GM18951 (cell line): Measurements from ENCODE around the gene SACS.

ENCODE experiments used
- POLR2A ChIP-seq: IDR thresholded peaks from 4 replicates; pipeline ENCODE4 v1.6.1; 2011; ENCODE audit warnings: mild to moderate bottlenecking; ENCODE audit not compliant: insufficient read length, insufficient read depth; ENCODE audit errors: extremely low read depth
- in situ Hi-C: fragments of 300-500 bp; cut with MboI; formaldehyde crosslinking; loops from one replicate; pipeline ENCODE4 v1.12.0; 2022; ENCODE audit warnings: low sequenced_read_pairs, mixed read lengths, inconsistent platforms; ENCODE audit not compliant: unreplicated experiment

SACS gene, protein sequence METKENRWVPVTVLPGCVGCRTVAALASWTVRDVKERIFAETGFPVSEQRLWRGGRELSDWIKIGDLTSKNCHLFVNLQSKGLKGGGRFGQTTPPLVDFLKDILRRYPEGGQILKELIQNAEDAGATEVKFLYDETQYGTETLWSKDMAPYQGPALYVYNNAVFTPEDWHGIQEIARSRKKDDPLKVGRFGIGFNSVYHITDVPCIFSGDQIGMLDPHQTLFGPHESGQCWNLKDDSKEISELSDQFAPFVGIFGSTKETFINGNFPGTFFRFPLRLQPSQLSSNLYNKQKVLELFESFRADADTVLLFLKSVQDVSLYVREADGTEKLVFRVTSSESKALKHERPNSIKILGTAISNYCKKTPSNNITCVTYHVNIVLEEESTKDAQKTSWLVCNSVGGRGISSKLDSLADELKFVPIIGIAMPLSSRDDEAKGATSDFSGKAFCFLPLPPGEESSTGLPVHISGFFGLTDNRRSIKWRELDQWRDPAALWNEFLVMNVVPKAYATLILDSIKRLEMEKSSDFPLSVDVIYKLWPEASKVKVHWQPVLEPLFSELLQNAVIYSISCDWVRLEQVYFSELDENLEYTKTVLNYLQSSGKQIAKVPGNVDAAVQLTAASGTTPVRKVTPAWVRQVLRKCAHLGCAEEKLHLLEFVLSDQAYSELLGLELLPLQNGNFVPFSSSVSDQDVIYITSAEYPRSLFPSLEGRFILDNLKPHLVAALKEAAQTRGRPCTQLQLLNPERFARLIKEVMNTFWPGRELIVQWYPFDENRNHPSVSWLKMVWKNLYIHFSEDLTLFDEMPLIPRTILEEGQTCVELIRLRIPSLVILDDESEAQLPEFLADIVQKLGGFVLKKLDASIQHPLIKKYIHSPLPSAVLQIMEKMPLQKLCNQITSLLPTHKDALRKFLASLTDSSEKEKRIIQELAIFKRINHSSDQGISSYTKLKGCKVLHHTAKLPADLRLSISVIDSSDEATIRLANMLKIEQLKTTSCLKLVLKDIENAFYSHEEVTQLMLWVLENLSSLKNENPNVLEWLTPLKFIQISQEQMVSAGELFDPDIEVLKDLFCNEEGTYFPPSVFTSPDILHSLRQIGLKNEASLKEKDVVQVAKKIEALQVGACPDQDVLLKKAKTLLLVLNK (N-terminal part only)

DNA sequence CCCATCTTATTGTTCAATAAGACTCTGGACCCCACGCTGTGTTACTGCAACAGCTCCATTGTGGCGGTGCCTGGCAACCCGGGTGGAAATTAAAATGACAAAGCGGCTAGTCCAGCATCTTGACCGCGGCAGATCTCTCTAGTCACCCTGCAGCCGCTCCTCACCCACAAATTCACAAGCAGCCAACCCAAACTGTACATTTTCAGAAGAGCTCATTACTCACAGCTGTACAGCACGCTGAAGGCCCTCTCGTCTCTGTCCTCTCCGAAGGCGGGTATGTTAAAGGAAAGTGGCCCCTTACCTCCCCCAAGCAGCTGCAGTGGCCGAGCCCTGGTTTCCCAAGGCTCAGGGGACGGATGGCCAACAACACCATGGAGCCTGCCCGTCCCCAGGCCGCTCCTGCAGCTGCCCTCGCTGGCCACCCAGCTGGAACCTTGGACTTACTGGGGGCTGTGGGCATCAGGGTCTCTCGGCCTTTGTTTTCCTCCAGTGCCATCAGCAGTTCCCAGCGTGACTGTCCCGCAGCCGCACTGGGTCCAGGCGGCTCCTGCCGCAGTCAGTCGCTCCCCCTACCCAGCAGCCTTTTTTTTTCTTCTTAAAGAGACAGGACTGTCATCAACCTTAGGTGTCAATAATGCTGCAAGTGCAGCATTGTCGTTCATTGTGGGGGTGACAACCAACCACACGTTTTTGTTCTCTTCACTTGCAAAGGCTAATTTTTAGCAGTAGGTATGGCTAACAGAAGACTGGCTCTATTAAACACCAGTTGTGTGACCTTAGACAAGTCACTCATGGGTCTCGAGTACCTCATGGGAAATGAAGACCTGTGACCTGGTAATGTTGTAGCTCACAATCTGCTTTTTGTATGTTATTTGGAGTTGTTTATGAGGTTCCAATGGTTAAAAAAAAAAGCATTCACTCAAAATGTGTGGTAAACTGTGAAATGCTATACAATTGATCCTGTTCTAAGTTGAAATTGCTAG, at the start of gene SACS:
TSS of gene SACS (minus strand) at position 532 of the 983 bp plus-strand sequence. CDS start 22,463 bp downstream, outside the sequence.
- in situ Hi-C loops = no loop called here
- no peak for TF ChIP-seq POLR2A

DNA sequence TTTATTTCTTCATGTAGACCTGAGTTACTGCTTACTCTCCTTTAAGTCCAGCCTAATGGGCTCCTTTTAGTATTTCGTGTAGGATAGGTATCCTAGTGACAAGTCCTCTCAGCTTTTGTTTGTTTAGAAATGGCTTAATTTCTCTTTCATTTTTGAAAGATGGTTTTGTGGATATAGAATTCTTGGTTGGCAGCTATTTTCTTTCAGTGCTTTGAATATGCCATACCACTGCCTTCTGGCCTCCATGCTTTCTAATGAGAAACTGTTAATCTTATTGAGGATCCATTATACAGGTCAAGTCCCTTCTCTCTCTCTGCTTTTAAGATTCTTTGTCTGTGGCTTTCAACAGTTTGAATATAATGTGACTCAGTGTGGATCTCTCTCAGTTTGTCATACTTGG, 46.8 kb upstream of the SACS start:
- in situ Hi-C loops = no loop called here
- TF ChIP-seq POLR2A = no peak

DNA sequence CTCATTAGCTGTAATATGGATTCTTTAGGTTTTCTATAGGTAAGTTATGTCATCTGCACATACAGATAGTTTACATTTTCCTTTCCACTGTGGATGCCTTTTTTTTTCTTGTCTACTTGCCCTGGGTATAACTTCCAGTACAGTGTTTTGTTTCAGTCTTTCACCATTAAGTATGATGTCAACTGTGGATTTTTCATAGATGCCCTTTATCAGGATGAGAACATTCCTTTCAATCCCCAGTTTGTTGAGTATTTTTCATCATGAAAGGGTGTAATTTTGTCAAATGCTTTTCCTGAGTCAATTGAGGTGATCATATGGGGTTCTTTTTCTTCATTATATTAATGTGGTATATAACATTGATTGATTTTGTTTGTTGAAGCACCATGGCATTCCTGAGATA, 43.6 kb upstream of the SACS start:
- TF ChIP-seq POLR2A = no peak
- in situ Hi-C loops = no loop called here

DNA sequence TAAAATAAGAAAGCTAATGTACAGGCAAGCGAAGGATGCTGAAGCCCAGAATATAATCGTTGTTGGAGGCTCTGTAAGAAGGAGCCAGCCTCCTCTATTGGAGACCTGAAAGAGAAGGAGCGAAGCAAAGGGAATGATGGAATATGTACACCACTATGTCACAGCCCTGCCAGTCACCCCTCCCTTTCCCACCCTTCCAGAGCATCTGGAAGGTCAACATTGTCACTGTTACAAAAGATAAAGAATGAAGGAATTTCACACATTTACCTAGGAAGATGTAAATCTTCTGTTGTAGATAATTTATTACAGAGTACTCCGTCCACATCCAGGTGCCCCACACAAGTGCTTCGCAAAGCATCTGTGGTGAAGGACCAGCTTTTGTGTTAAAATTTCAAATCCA, 39.7 kb upstream of the SACS start:
- in situ Hi-C loops = loop anchor here (25.0 kb wide), 1 partner anchor 414 kb away; the partner anchor contains the start of genes C1QTNF9B and MIPEP
- no peak for TF ChIP-seq POLR2A

DNA sequence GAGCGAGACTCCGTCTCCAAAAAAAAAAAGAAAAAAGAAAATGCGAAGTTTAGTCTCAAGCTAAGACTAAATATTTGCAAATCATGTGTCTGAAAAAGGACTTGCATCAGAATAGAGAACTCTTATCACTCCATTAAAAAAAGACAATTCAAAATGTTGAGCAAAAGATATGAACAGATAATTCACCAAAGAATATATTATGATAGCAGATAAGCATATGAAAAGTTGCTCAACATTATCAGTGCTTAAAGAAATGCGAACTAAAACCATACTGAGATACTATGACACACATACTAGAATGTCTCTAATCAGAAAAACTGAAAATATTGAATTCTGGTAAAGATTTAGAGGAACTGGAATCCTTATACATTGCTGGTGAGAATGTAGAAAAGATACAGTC, 38.7 kb upstream of the SACS start:
- no peak for TF ChIP-seq POLR2A
- in situ Hi-C loops = loop anchor here (25.0 kb wide), 1 partner anchor 415 kb away; the partner anchor contains the start of genes C1QTNF9B and MIPEP

DNA sequence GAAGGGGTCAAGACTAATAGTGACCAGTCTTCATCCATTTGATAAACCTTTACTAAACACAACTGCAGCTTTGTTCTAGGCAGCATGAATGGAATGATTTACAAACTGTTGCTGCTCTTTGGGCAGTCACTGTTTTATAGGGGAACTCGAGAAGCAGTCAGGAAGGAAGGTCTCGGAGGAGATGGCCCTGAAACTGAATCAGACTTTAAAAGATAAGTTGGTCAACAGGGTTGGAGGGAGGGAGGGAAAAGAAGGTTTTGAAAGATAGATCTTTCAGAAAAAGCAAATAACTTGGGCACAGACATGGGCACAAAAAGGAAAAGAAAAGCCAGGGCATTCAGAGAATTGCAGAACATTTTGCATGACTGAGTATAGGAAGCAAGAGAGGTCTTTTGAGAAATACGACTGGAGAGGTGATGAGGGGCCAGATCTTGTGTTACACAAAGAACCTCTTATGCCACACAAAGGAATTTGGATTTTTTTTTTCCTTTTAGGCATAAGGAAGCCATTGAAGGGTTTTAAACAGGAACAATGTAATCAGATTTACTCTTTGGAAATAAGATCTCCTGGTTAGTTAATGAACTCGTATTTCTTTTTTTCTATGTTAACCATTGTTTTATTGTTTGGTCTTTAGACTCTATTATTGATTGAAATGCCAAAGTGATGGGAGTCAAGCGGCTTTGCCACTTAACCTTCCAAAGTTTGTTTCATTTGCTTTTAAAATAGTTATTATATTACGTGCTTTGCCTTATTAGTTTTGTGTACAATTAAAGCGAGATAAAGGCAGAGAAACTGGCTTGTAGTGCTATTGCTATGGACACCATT, 37.5 kb upstream of the SACS start:
- TF ChIP-seq POLR2A = no peak
- in situ Hi-C loops = loop anchor here (25.0 kb wide), 1 partner anchor 416 kb away; the partner anchor contains the start of genes C1QTNF9B and MIPEP

DNA sequence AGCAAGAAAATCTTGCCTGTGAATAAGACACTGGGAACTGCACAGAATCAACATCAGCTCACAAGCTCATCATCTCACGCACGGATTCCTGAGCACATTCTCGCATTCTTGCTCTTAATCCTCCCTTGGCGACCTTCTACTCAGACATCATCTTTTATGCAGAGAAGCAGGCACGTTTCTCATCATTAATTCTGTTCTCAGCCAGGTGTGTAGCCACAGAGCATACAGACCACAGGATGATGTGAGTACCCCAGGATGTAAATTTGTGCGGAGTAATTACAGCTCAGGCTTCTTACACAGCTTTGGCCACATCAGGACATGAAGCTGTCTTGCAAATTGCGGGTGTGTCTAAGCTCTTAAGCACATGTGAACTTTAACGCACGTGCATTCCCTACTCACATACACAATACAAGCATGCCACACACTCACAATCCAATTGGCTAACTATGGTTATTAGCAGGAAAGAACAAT, 36.5 kb upstream of the SACS start:
- no peak for TF ChIP-seq POLR2A
- in situ Hi-C loops = loop anchor here (25.0 kb wide), 1 partner anchor 417 kb away; the partner anchor contains the start of genes C1QTNF9B and MIPEP

DNA sequence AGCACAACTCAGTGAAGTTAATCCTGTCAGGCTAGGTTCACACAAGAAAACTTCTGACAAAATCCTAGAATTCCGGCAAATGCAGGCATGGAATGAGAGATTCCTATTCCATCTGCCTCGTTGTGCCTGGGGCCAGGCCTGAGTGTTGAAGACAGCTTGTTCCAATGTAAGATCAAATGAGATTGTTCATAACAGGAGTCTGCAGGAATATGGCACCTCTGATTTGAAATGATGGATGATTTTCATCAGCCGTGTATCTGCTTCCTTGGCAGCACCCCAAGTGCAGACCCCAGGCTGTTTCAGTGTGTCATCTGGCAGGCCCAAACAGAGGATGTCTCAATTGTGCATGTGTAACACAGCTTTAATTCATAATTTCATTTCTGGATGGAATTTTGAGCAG, 35.3 kb upstream of the SACS start:
- TF ChIP-seq POLR2A = no peak
- in situ Hi-C loops = loop anchor here (25.0 kb wide), 1 partner anchor 418 kb away; the partner anchor contains the start of genes C1QTNF9B and MIPEP

DNA sequence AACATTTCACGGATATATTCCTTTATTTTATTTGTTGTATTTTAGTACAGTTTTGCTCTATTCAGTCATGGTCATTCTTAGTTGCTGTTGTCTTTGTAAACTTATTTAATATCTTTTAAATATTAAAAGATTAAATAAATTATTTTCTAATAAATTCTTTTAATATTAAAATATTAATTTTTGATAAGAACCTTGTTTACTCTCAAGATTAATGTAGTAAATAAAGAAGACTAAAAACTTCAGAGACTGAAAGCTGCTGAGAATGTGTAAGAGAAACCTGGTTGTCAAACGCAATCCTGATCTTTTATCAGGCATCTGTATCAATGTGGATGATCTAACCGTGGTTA, 34.4 kb upstream of the SACS start:
- in situ Hi-C loops = loop anchor here (25.0 kb wide), 1 partner anchor 419 kb away; the partner anchor contains the start of genes C1QTNF9B and MIPEP
- no peak for TF ChIP-seq POLR2A

DNA sequence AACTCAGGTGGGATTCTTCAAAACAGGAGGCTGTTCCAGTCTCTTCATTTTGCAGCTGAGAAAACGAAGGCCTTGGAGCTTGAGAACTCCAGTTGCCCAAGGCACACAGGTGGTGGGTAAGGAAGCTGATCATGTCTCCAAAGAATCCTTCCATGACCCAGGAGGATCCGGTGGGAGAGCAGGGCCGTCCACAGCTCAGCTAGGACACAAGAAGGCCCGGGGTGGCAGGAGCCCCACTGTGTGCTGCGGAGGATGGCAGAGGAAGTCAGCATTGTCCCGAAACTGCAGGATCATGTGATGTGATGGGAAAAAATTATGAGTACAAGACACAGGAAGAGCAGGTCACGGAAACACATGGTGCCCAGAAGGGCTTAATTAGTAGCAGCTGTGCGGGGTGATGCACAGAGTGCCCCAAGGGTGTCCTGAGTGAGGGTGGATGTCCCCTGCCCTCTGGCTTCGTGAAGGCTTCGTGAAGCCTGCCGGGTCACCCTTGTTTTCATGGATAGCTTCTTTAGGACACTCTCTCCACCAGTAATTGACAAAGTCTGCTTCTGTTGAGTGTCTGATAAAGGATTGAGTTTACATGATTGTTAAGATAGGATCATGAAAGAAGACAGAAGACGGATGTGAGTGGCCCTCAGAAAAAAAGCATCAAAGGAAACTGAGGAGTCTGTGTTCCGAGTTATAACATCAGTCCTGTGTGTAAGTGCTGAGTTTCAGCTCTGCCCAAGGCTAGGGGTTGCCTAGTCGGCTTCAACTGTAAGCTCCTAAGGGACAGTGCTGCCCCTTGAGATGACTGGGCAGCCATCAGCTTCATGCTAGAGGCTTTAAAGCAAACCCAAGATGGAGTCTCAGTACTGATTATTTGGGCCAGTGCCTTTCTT, 33.8 kb upstream of the SACS start:
- in situ Hi-C loops = loop anchor here (25.0 kb wide), 1 partner anchor 420 kb away; the partner anchor contains the start of genes C1QTNF9B and MIPEP
- TF ChIP-seq POLR2A = no peak
